ENCODE data around the gene ITGA5.

DNA sequence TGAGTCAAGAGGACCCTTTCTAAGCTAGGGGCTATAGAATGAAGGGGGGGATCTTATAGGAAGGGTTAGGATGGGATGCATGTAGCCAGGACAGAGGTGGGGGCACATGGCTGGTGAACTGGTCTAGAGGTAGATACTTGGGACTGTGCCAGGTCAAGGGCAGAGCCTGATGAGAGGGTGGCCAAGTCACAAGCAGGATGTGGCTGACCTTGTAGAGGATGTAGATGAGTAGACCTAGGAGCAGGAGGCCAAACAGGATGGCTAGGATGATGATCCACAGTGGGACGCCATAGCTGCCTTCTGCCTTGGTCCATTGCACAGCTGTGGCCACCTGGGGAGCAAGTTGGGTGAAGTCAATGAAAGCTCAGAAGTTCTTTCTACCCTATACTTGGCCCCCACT lies 21.9 kb downstream of the ITGA5 start:
- TF ChIP-seq, protein P1, sequence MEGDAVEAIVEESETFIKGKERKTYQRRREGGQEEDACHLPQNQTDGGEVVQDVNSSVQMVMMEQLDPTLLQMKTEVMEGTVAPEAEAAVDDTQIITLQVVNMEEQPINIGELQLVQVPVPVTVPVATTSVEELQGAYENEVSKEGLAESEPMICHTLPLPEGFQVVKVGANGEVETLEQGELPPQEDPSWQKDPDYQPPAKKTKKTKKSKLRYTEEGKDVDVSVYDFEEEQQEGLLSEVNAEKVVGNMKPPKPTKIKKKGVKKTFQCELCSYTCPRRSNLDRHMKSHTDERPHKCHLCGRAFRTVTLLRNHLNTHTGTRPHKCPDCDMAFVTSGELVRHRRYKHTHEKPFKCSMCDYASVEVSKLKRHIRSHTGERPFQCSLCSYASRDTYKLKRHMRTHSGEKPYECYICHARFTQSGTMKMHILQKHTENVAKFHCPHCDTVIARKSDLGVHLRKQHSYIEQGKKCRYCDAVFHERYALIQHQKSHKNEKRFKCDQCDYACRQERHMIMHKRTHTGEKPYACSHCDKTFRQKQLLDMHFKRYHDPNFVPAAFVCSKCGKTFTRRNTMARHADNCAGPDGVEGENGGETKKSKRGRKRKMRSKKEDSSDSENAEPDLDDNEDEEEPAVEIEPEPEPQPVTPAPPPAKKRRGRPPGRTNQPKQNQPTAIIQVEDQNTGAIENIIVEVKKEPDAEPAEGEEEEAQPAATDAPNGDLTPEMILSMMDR (conservative IDR thresholded peaks at IDR 0.05; ENCODE audit: low read depth, low read length): no peak
- TF ChIP-seq EZH2phosphoT487 (IDR thresholded peaks at IDR 0.05; ENCODE audit: borderline replicate concordance, low read length): no peak
